Mammary epithelial cell (primary cell): ENCODE data around the gene INA.

Experiments
- EZH2 ChIP-seq: IDR thresholded peaks from 2 replicates; pipeline ENCODE4 v1.6.1; 2012; ENCODE audit warnings: low read length, inconsistent platforms, borderline replicate concordance
- TF ChIP-seq, protein P1 (sequence below), 2 donors: IDR thresholded peaks in 1 of 2; conservative IDR thresholded peaks in 1 of 2; 2 replicates each; pipeline ENCODE4 v1.5.1; 2011 to 2012; ENCODE audit warnings: inconsistent platforms in 2 of 2, low read length in 2 of 2, mild to moderate bottlenecking in 2 of 2, control low read depth in 1 of 2, low read depth in 1 of 2; ENCODE audit not compliant: insufficient read depth in 1 of 2; ENCODE audit errors: extremely low read depth in 1 of 2

DNA sequence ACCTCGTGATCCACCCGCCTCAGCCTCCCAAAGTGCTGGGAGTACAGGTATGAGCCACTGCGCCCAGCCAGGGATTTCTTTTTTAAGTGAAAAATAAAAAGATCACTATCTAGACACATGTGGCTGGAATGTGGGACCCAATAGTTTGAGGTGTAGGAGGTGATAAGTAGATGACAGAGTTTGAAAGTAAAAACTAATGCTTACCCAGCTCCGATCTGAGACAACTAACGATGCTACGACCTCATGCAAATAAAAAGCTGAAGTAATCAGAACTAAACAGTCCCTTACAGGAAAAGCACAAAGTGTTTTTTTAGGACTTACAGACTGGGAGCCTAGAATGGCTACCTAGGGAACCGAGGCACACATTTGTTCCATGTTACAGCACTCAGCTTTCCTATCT lies 51.0 kb downstream of the INA start:
- TF ChIP-seq, protein P1, sequence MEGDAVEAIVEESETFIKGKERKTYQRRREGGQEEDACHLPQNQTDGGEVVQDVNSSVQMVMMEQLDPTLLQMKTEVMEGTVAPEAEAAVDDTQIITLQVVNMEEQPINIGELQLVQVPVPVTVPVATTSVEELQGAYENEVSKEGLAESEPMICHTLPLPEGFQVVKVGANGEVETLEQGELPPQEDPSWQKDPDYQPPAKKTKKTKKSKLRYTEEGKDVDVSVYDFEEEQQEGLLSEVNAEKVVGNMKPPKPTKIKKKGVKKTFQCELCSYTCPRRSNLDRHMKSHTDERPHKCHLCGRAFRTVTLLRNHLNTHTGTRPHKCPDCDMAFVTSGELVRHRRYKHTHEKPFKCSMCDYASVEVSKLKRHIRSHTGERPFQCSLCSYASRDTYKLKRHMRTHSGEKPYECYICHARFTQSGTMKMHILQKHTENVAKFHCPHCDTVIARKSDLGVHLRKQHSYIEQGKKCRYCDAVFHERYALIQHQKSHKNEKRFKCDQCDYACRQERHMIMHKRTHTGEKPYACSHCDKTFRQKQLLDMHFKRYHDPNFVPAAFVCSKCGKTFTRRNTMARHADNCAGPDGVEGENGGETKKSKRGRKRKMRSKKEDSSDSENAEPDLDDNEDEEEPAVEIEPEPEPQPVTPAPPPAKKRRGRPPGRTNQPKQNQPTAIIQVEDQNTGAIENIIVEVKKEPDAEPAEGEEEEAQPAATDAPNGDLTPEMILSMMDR (conservative IDR thresholded peaks at IDR 0.05 in 1 of 2, IDR thresholded peaks at IDR 0.05 in 1 of 2; ENCODE audit: extremely low read depth in 1 of 2, insufficient read depth in 1 of 2, low read depth in 1 of 2, low read length in 2 of 2), result no peak
- no peak for TF ChIP-seq EZH2
